HFFc6 (cell line): ENCODE data around the gene SLC25A25. TPM values are rescaled to one million over a fixed set of nuclear protein-coding genes. Genes with fewer than 3 reads are reported as not detected.

Experiments used
- DNase-seq: peaks from one replicate; pipeline ENCODE4 v3.0.0-alpha.2; 2018
- H3K27ac Mint-ChIP-seq: 2 replicates; pipeline ENCODE4 v1.8.0; 2020; ENCODE audit warnings: mild to moderate bottlenecking, mixed read lengths
- H3K27me3 Mint-ChIP-seq: 2 replicates; pipeline ENCODE4 v1.8.0; 2021; ENCODE audit warnings: mild to moderate bottlenecking, moderate library complexity, mixed read lengths; ENCODE audit not compliant: insufficient read depth
- H3K36me3 Mint-ChIP-seq: 2 replicates; pipeline ENCODE4 v1.8.0; 2021; ENCODE audit warnings: low read depth, mixed read lengths
- H3K4me1 Mint-ChIP-seq: 2 replicates; pipeline ENCODE4 v1.8.0; 2020; ENCODE audit warnings: low read depth, mixed read lengths
- H3K4me3 Mint-ChIP-seq: 2 replicates; pipeline ENCODE4 v1.8.0; 2020; ENCODE audit warnings: mild to moderate bottlenecking, moderate library complexity, mixed read lengths
- H3K9me3 Mint-ChIP-seq: 2 replicates; pipeline ENCODE4 v1.8.0; 2020; ENCODE audit warnings: mild to moderate bottlenecking, mixed read lengths
- CTCF ChIP-seq: fragments of 200-600 bp; sonication (generic); IDR thresholded peaks from 2 replicates; pipeline ENCODE4 v1.5.0; 2021; ENCODE audit warnings: antibody characterized with exemption, mild to moderate bottlenecking
- total RNA-seq, 6 experiments: library from RNA; stranded (reverse); fragmentation: NEBNext Ultra II Directional; extraction: Animal tissue kit (Norgen Biotek cat#: 25700); gene quantifications; 2 replicates in 1 of 6; 3 replicates in 5 of 6; pipeline ENCODE4 v1.2.3, GENCODE V29; 2021

Gene SLC25A25
- total RNA-seq, 6 experiments from 2014 or later = 16.5 to 20.7 (median 18.4) TPM

GRCh38 chr9:128115187-128116103, 47.4 kb downstream of the SLC25A25 start:
- H3K9me3 Mint-ChIP-seq = no peaks in the 10 kb centered on the region
- no peaks in the 10 kb centered on the region for H3K36me3 Mint-ChIP-seq
- no peak for DNase-seq
- no peak overlapping the region for H3K4me3 Mint-ChIP-seq
- peaks cover 3% of the 10 kb centered on the region for H3K27me3 Mint-ChIP-seq
- no peak overlapping the region for H3K27ac Mint-ChIP-seq
- TF ChIP-seq CTCF = no peak
- H3K4me1 Mint-ChIP-seq = 0 out of 2 replicates have a peak, but pooled peaks cover 6% of the 10 kb centered on the region

- no peak for DNase-seq
- TF ChIP-seq CTCF = no peak
- Mint-ChIP-seq H3K4me1 (0 out of 2 replicates have a peak, but pooled peaks cover 6% of the 10 kb centered on the region), H3K9me3 (no peaks in the 10 kb centered on the region), H3K27ac (no peak overlapping the region), H3K27me3 (no peaks in the 10 kb centered on the region; the same call in none of the 2 replicates), H3K36me3 (no peaks in the 10 kb centered on the region), H3K4me3 (no peak overlapping the region)
Measured at GRCh38 chr9:128116104-128117083, 48.4 kb downstream of the SLC25A25 start.

DNA sequence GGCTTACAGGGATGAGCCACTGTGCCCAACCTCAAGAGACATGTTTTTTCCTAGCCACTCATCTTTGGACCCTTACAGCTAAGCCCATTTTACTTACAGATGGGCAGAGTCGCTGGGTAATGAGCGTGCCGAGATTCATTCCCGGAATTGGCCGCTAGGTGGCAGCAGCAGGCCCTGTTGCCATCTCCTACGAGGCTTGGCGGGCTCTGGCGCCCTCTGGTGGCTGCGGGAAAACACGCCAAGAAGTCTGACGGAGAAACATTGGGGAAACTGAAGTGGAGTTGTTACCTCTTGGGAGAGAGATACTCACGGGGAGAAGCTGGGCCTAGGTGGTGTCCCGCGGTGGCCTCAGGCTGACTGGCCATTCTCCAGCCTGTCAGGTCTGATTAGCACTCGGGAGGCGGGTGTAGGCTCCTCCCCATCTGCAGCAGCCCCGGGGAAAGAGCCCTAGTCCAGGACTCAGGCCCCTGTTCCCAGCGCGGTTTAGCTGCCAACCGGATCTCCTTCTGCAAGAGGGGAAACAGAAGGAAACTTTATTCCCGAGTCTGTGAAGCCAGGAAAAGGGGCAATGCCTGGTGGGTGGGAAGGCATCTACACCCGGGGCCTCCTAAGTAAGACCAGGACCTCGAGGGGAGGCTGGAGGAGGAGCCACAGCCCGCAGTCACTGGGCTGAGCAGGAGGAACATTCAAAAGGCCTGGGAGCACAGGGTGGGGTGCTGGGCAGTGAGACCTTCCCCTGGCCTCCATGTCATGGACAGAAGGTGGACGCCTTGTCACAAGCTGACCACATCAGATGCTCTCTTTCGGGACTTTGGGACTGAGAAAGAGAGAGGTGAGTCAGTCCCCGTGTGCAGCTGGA, 49.8 kb downstream of the SLC25A25 start:
- H3K9me3 Mint-ChIP-seq = no peaks in the 10 kb centered on the region
- no peak overlapping the region for H3K27ac Mint-ChIP-seq
- no peaks in the 10 kb centered on the region for H3K36me3 Mint-ChIP-seq
- H3K27me3 Mint-ChIP-seq = no peaks in the 10 kb centered on the region; the same call in none of the 2 replicates
- peak; percentile 84 for DNase-seq
- no peak overlapping the region for H3K4me3 Mint-ChIP-seq
- TF ChIP-seq CTCF = peak; percentile 100
- 0 out of 2 replicates have a peak, but pooled peaks cover 6% of the 10 kb centered on the region for H3K4me1 Mint-ChIP-seq

- no peaks in the 10 kb centered on the region for H3K36me3 Mint-ChIP-seq
- no peaks in the 10 kb centered on the region; the same call in none of the 2 replicates for H3K27me3 Mint-ChIP-seq
- H3K4me3 Mint-ChIP-seq = no peak overlapping the region
- H3K9me3 Mint-ChIP-seq = no peaks in the 10 kb centered on the region
- no peak for DNase-seq
- H3K4me1 Mint-ChIP-seq = 0 out of 2 replicates have a peak, but pooled peaks cover 6% of the 10 kb centered on the region
- TF ChIP-seq CTCF = no peak
- H3K27ac Mint-ChIP-seq = no peak overlapping the region
Measured at GRCh38 chr9:128118472-128118857, 50.4 kb downstream of the SLC25A25 start.
